ENCODE data around the gene SPEM1.

Gene SPEM1, protein sequence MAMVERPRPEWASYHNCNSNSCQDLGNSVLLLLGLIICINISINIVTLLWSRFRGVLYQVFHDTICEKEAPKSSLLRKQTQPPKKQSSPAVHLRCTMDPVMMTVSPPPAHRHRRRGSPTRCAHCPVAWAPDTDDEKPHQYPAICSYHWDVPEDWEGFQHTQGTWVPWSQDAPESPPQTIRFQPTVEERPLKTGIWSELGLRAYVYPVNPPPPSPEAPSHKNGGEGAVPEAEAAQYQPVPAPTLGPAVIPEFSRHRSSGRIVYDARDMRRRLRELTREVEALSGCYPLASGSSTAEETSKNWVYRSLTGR

DNA sequence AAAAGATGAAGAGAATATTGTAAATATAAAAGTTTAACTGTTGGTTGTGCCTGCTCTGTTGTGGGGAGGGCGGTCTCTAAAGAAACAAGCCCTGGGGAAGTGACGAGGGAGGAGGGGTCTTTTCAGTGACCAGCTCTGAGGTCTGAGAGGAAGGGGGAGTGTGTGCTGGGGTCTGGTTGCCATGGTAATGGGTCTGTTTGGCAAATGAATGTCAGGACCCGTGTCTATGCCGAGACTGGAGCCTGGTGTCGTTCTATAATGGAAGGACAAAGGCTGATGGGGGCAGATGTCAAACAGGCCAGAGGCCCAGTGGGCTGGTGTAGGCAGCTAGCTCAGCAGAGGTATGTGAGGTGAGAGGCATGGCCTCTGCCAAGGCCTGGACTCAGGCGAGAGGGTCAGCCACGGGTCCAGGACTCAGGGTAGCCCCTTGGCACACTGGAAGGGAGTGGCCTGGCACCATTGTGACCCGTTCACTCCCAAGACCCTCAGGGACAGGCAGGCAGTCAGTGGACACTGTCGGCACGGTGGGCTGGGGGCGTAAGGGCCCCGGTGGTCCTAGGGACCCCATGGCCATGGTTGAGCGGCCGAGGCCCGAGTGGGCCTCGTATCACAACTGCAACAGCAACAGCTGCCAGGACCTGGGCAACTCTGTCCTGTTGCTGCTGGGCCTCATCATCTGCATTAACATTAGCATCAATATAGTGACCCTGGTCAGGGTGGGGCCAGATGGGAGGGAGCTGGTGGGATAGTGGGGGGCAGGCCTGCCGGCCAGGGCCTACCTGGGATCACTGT is at the start of gene SPEM1:
TSS of gene SPEM1 (plus strand) at position 506 of the 792 bp plus-strand sequence. CDS start at position 567, 61 bp downstream.
- no peak within 1 kb of the TSS for H3K4me3 Mint-ChIP-seq
- no peak for ATAC-seq (replicated peaks; ENCODE audit: extremely low read depth, poor library complexity, severe bottlenecking)
- H3K27ac Mint-ChIP-seq (ENCODE audit: low read depth): no peak within 1 kb of the TSS
- H3K27me3 Mint-ChIP-seq: peaks cover 11% of the 10 kb centered on the region
- H3K4me1 Mint-ChIP-seq: no peaks in the 10 kb centered on the region
- DNase-seq (ENCODE audit: low spot score in 2 of 2): no peak
- no peaks in the 10 kb centered on the region for H3K36me3 Mint-ChIP-seq (ENCODE audit: insufficient read depth)
- H3K9me3 Mint-ChIP-seq: no peaks in the 10 kb centered on the region

DNA sequence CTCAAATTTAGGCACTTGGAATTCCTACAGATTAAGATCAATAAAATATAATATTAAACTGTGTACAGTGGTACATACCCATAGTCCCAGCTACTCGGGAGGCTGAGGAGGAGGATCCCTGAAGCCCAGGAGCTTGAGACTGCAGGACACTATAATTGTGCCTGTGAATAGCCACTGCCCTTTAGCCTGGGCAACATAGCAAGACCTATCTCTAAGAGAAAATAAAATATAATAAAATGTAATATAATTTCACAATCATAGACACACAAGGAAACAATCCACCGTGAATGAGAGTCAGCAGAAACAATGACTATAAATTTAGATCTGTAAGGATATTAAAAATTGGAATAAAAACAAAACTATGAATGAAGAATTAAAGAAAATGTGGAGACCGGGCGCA is 49.3 kb upstream of the SPEM1 start:
- DNase-seq (ENCODE audit: low spot score in 2 of 2) (no peak), ATAC-seq (replicated peaks; ENCODE audit: extremely low read depth, poor library complexity, severe bottlenecking) (no peak)
- Mint-ChIP-seq H3K9me3 (no peaks in the 10 kb centered on the region), H3K36me3 (ENCODE audit: insufficient read depth) (no peaks in the 10 kb centered on the region), H3K4me3 (no peak overlapping the region), H3K27ac (ENCODE audit: low read depth) (no peak overlapping the region), H3K4me1 (no peaks in the 10 kb centered on the region), H3K27me3 (no peaks in the 10 kb centered on the region)

DNA sequence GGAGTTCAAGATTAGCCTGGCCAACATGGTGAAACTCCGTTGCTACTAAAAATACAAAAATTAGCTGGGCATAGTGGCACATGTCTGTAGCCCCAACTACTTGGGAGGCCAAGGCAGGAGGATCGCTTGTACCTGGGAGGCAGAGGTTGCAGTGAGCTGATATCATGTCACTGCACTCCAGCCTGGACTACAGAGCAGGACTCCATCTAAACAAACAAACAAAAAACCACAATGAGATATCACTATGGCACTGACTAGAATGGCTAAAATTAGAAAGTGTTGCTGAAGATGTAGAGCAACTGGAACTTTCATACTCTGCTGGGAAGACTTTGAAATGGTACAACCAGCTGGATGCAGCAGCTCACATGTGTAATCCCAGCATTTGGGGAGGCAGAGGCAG is 45.8 kb upstream of the SPEM1 start:
- DNase-seq (ENCODE audit: low spot score in 2 of 2): no peak
- Mint-ChIP-seq H3K27ac (ENCODE audit: low read depth) (no peak overlapping the region), H3K9me3 (no peaks in the 10 kb centered on the region), H3K27me3 (peaks cover 7% of the 10 kb centered on the region), H3K4me1 (no peaks in the 10 kb centered on the region), H3K36me3 (ENCODE audit: insufficient read depth) (no peaks in the 10 kb centered on the region), H3K4me3 (no peak overlapping the region)
- no peak for ATAC-seq (replicated peaks; ENCODE audit: extremely low read depth, poor library complexity, severe bottlenecking)

DNA sequence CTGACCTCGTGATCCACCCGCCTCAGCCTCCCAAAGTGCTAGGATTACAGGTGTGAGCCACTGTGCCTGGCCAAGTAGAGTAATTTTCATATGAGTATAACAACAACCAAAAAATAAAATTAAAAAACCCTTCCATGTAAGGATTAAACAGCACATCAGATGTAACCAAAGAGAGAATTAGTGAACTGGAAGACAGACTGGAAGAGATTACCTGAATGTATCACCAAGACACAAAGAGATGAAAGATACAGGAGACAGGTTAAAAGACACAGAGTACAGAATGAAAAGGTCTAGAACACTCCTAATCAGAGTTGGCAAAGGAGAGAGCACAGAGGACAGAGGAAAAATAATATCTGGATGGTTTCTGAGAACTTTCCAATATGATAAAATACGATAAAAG is 41.0 kb upstream of the SPEM1 start:
- no peak for ATAC-seq (replicated peaks; ENCODE audit: extremely low read depth, poor library complexity, severe bottlenecking)
- Mint-ChIP-seq H3K36me3 (ENCODE audit: insufficient read depth) (no peaks in the 10 kb centered on the region), H3K9me3 (no peaks in the 10 kb centered on the region), H3K4me3 (no peak overlapping the region), H3K4me1 (peaks cover 6% of the 10 kb centered on the region), H3K27ac (ENCODE audit: low read depth) (no peak overlapping the region), H3K27me3 (peaks cover 31% of the 10 kb centered on the region)
- DNase-seq (ENCODE audit: low spot score in 2 of 2): no peak

DNA sequence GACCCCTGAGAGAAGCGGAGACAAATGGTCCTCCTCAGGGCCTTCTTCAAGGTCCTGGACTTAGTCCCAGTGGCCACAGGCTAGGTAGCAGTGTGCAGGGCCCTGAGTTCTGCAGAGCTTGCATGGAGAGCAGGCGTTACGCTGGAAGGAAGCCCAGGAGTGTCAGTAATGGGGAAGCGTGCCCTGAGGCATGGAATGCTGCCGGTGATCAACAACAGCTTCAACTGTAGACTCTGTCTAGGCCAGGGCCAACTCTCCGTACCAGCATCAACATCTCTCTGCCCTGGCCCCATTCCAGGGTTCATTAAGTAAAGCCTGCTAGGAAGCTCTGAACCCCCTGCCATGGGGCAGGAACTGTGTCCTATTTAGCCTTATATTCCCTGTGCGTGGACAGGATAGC is 39.8 kb upstream of the SPEM1 start:
- Mint-ChIP-seq H3K27me3 (peaks cover 31% of the 10 kb centered on the region), H3K4me1 (peaks cover 14% of the 10 kb centered on the region), H3K27ac (ENCODE audit: low read depth) (no peak overlapping the region), H3K4me3 (no peak overlapping the region), H3K9me3 (no peaks in the 10 kb centered on the region), H3K36me3 (ENCODE audit: insufficient read depth) (no peaks in the 10 kb centered on the region)
- no peak for DNase-seq (ENCODE audit: low spot score in 2 of 2)
- no peak for ATAC-seq (replicated peaks; ENCODE audit: extremely low read depth, poor library complexity, severe bottlenecking)

DNA sequence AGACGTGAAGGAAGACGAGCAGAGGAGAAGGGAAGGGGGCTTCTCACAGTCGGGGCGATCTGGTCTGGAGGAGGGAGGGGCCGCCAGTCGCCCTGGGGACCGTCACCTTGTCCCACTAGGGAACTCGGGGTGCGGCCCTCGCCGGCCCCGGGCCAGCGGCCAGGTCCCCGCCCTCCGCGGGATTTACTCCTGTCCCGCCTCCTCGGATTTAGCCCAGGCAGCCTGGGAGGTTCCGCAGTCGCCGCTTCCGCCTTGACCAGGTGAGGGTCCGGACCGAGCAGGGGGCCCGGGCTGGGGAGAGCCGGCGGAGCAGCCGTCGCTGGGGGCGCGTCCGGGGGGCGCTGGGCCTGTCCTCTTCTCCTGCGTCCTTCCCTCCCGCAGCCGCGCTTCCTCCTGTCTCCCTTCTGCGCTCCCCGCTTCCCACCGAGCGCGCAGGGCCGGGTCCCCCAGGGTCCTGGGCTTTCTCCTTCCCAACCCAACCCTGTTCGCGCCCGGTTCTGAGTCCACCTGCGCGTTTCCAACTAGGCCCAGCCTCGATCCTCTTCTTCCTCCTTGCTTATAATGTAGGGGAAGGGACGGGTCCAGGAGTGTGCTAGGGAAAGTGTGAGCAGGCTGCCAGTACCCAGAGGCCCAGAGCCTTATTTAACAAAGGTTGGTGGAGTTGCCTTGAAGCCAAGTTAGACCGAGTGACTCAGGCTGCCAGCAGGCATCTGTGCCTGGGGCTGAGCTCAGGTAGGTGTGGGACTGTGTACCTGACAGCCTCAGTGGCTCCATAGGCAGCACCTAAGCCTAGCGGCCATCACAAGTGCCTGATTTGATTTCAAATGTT is 39.1 kb upstream of the SPEM1 start, which contains the start of gene TNK1:
TSS of gene TNK1 (plus strand) at position 235 of the 829 bp plus-strand sequence. CDS start 1,838 bp downstream, outside the sequence.
- Mint-ChIP-seq H3K9me3 (no peaks in the 10 kb centered on the region), H3K4me1 (peaks cover 14% of the 10 kb centered on the region), H3K36me3 (ENCODE audit: insufficient read depth) (no peaks in the 10 kb centered on the region), H3K4me3 (no peak within 1 kb of the TSS), H3K27me3 (peaks cover 31% of the 10 kb centered on the region), H3K27ac (ENCODE audit: low read depth) (no peak within 1 kb of the TSS)
- ATAC-seq (replicated peaks; ENCODE audit: extremely low read depth, poor library complexity, severe bottlenecking) (no peak), DNase-seq (ENCODE audit: low spot score in 2 of 2) (no peak)

DNA sequence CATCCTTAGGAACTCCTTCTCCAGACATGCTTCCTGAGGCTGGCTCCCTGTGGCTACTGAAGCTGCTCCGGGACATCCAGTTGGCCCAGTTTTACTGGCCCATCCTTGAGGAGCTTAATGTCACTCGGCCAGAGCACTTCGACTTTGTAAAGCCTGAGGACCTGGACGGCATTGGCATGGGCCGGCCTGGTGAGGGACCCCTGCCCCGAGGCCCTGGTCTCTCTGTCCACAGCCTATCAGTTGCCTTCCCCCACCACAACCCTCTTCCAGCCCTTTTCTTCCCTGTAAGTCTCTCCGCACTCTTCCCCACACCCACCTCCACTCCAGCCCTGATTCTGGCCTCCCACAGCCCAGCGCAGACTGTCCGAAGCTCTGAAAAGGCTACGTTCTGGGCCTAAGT is 37.2 kb upstream of the SPEM1 start:
- DNase-seq (ENCODE audit: low spot score in 2 of 2): no peak
- H3K36me3 Mint-ChIP-seq (ENCODE audit: insufficient read depth): no peaks in the 10 kb centered on the region
- peak overlapping the region; percentile 81 for H3K4me3 Mint-ChIP-seq
- ATAC-seq (replicated peaks; ENCODE audit: extremely low read depth, poor library complexity, severe bottlenecking): no peak
- no peaks in the 10 kb centered on the region for H3K9me3 Mint-ChIP-seq
- peaks cover 31% of the 10 kb centered on the region for H3K27me3 Mint-ChIP-seq
- no peak overlapping the region for H3K27ac Mint-ChIP-seq (ENCODE audit: low read depth)
- peaks cover 14% of the 10 kb centered on the region for H3K4me1 Mint-ChIP-seq

DNA sequence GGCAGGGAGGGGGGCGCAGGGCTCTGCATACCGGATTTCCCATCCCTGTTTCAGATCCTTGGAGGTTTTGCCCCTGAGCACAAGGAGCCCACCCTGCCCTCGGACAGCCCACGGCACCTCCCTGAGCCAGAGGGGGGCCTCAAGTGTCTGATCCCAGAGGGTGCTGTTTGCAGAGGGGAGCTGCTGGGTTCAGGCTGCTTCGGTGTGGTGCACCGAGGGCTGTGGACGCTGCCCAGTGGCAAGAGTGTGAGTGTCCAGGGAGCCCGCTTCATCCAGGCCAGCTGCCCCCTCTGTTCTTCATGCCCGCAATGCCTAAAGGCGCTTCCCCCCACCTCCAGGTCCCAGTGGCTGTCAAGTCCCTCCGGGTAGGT is 36.8 kb upstream of the SPEM1 start:
- Mint-ChIP-seq H3K36me3 (ENCODE audit: insufficient read depth) (peaks cover under 1% of the 10 kb centered on the region), H3K4me1 (peaks cover 14% of the 10 kb centered on the region), H3K27ac (ENCODE audit: low read depth) (no peak overlapping the region), H3K27me3 (peaks cover 31% of the 10 kb centered on the region), H3K4me3 (peak overlapping the region; percentile 81), H3K9me3 (no peaks in the 10 kb centered on the region)
- ATAC-seq (replicated peaks; ENCODE audit: extremely low read depth, poor library complexity, severe bottlenecking): no peak
- DNase-seq (ENCODE audit: low spot score in 2 of 2): no peak

DNA sequence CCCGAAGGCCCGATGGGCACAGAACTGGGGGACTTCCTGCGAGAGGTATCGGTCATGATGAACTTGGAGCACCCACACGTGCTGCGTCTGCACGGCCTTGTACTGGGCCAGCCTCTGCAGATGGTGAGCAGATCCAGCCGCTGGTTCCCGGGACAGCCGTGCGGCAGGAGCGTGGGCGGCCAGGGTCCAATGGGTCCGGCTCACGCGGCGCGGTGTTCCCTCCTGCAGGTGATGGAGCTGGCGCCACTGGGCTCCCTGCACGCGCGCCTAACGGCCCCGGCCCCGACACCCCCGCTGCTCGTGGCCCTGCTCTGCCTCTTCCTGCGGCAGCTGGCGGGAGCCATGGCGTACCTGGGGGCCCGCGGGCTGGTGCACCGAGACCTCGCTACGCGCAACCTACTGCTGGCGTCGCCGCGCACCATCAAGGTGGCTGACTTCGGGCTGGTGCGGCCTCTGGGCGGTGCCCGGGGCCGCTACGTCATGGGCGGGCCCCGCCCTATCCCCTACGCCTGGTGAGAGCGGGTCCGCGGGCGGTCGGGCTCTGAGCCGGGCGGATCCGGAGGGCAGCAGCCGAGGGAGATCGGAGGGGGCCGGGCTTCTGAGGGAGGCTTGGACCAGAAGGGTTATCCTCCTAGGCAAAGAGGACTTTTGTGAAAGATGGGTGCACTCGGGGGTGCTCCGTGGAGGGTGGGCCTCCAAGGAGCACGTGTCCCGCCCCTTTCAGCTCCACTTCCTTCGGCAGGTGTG is 36.2 kb upstream of the SPEM1 start:
- Mint-ChIP-seq H3K27me3 (peaks cover 29% of the 10 kb centered on the region), H3K4me3 (peak overlapping the region; percentile 81), H3K9me3 (no peaks in the 10 kb centered on the region), H3K4me1 (peaks cover 14% of the 10 kb centered on the region), H3K27ac (ENCODE audit: low read depth) (peak overlapping the region; percentile 92), H3K36me3 (ENCODE audit: insufficient read depth) (peaks cover 2% of the 10 kb centered on the region)
- peak; percentile 96 for ATAC-seq (replicated peaks; ENCODE audit: extremely low read depth, poor library complexity, severe bottlenecking)
- peak; percentile 65 to 69 for DNase-seq (ENCODE audit: low spot score in 2 of 2)

DNA sequence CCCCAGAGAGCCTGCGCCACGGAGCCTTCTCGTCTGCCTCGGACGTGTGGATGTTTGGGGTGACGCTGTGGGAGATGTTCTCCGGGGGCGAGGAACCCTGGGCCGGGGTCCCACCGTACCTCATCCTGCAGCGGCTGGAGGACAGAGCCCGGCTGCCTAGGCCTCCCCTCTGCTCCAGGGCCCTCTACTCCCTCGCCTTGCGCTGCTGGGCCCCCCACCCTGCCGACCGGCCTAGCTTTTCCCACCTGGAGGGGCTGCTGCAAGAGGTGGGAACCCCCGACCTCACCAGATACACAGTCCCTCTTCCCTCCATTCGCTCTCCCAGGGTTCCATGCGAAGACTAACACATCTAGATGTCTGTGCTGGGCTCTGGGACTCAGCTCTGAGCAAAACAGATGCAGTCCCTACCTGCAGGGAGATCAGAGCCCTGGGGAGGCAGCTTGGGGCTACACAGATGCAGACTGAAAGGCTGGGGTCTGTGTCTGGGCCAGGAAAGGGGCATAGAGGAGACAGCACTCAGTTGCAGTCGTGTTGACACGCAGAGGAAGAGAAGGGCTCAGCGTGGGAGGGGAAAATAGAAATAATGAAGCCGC is 35.5 kb upstream of the SPEM1 start:
- peaks cover 22% of the 10 kb centered on the region for H3K27me3 Mint-ChIP-seq
- DNase-seq (ENCODE audit: low spot score in 2 of 2): no peak
- H3K4me3 Mint-ChIP-seq: peak overlapping the region; percentile 81
- peak overlapping the region; percentile 92 for H3K27ac Mint-ChIP-seq (ENCODE audit: low read depth)
- no peak for ATAC-seq (replicated peaks; ENCODE audit: extremely low read depth, poor library complexity, severe bottlenecking)
- H3K9me3 Mint-ChIP-seq: no peaks in the 10 kb centered on the region
- peaks cover 15% of the 10 kb centered on the region for H3K4me1 Mint-ChIP-seq
- H3K36me3 Mint-ChIP-seq (ENCODE audit: insufficient read depth): peaks cover 2% of the 10 kb centered on the region

DNA sequence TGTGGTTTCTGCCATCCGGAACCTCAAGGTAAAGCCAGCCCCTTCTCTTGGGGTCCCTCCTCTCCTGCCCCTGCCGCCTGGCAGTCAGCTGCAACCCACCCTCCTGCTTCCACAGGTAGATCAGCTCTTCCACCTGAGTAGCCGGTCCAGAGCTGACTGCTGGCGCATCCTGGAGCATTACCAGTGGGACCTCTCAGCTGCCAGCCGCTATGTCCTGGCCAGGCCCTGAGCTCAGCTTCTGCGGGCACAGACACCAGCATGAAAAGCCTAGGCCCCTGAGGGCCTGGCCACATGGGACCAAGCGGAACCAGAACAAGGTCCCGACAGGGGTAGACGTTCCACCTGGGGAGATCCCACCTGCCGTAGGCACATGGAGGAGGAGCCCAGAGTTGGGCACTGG is 31.3 kb upstream of the SPEM1 start:
- ATAC-seq (replicated peaks; ENCODE audit: extremely low read depth, poor library complexity, severe bottlenecking) (no peak), DNase-seq (ENCODE audit: low spot score in 2 of 2) (no peak)
- Mint-ChIP-seq H3K27ac (ENCODE audit: low read depth) (no peak overlapping the region), H3K4me1 (peaks cover 26% of the 10 kb centered on the region), H3K9me3 (no peaks in the 10 kb centered on the region), H3K36me3 (ENCODE audit: insufficient read depth) (peaks cover 14% of the 10 kb centered on the region), H3K27me3 (no peaks in the 10 kb centered on the region), H3K4me3 (no peak overlapping the region)
